LNCAP (cell line): Measurements from ENCODE around the gene VASH1.

Experiments
- TF ChIP-seq, protein P1 (sequence below): fragments of 450-650 bp; IDR thresholded peaks from 2 replicates; pipeline ENCODE4 v1.5.1; 2017; ENCODE audit warnings: mild to moderate bottlenecking

Gene VASH1

DNA sequence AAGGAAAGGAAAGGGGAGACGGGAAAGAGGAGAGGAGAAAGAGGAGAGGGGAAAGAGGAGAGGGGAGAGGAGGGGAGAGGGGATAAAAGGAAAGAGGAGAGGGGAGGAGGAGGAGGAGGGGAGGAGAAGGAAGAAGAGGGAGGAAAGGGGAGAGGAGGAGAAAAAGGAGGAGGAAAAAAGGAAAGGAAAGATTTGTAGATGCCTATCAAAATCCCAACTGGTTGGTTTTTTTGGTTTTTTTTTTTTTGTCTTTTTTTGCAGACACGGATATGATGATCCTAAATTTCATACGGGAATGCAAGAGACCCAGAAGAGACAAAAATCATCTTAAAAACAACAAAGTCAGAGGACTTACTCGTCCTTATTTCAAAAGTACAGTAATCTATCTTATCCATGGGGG is 32.1 kb downstream of the VASH1 start:
- TF ChIP-seq, protein P1, sequence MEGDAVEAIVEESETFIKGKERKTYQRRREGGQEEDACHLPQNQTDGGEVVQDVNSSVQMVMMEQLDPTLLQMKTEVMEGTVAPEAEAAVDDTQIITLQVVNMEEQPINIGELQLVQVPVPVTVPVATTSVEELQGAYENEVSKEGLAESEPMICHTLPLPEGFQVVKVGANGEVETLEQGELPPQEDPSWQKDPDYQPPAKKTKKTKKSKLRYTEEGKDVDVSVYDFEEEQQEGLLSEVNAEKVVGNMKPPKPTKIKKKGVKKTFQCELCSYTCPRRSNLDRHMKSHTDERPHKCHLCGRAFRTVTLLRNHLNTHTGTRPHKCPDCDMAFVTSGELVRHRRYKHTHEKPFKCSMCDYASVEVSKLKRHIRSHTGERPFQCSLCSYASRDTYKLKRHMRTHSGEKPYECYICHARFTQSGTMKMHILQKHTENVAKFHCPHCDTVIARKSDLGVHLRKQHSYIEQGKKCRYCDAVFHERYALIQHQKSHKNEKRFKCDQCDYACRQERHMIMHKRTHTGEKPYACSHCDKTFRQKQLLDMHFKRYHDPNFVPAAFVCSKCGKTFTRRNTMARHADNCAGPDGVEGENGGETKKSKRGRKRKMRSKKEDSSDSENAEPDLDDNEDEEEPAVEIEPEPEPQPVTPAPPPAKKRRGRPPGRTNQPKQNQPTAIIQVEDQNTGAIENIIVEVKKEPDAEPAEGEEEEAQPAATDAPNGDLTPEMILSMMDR: no peak

DNA sequence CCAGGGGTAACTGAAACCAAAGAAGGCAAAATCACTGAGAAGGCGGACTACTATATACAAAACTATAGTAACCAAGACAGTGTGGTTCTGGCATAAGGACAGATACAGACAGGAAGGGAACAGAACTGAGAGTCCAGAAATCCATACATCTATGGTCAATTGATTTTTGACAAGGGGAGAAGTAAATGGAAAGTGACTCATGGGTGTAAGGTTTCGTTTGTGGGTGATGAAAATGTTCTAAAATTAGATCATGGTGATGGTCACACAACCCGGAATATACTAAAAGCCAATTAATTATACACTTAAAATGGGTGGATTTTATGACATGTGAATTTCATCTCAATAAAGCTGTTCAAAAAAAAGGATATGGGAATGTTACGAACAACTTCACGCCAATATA is 32.7 kb downstream of the VASH1 start:
- TF ChIP-seq, protein P1: no peak

DNA sequence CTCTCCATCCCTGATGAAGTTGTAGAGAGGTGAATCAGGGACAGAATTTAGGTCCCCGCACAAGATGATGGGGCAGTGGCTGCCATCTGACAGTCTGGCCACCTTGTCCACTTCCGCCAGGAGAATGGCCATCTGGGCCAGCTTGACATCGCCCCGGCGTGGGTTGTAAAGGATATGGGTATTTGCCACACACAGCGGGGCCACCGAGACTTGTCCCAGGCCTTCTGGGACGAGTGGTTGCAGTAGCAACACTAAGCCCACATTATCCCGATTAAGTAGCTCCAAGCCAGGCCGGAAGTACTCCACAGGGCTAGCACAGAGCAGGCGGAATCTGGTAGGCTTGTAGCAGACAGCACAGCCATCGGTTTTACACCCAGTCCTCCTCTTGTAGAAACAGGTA is 45.2 kb downstream of the VASH1 start:
- TF ChIP-seq, protein P1: no peak

DNA sequence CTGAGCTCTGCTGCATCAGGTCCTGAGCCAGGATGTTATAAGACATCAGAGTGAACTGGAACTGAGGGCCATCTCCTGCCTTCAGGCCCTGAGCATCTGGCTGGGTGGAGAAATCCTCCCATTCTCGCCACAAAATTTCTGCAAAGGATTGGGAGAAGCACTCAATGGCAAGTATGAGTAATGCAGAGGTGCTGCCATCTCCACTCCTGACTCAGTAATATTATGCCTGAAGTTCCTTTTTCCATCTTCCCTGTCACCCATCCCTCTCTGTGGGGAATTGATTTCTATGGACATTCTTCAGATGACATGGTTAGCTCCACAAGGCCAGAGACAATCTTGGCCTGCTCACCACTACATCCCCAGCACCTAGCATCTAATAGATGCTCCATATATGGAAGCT is 46.7 kb downstream of the VASH1 start:
- TF ChIP-seq, protein P1: no peak

DNA sequence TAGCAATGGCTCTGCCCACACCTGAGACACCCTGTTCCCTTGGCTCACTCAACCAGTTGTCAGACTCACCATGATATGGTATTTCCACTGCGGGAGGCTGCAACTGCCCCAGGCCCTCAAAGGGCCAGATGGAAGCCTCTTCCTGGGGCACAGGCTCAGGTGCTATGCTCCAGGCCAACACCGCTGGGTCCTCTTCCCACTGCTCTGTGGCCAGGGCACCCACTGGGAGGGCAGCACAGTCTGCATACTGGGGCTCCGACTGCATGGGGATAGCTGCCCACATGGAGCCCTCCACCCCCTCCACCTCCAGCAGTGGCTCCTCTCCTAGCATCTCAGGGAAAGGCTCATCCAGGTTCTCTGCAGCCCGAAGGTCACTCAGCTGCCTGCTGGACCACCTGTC is 47.7 kb downstream of the VASH1 start:
- TF ChIP-seq, protein P1: no peak

DNA sequence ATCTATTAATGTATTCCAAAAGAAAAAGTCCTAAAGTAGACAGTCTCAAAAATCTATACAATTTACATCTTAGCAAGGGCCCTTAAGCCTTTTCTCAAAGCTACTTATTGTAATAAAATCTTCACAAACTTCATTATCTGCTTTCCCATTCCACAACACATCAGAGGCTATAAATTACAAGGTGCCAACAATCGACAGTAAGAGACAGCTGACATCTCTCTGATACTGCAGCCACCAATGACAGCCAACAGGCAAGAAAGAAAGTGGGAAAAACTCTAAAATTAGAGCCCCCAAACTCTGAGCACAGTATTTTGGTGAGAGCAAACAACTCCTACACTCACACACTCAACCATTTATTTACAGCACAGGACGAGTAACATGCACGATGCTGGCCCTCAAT is 49.3 kb downstream of the VASH1 start:
- TF ChIP-seq, protein P1: no peak

DNA sequence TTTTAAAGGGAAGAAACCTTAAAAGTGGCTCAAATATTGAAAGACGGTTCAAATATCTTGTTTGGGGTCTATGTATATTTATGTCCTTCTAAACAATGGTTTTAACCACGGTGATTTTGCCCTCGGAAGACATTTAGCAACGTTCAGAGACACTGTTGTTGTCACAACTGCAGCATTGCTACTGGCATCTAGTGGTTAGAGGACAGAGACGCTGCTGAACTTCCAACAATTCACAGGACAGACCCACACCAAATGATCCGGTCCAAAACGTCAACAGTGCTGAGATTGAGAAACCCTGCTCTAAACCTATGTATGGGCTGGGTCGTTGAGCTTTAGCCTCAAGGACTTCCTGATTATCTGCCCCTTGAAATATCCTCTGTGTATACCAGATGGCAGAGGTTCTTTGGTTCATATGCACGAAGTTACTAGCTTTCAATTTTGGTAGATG is 49.7 kb downstream of the VASH1 start:
- TF ChIP-seq, protein P1: peak; percentile 57

DNA sequence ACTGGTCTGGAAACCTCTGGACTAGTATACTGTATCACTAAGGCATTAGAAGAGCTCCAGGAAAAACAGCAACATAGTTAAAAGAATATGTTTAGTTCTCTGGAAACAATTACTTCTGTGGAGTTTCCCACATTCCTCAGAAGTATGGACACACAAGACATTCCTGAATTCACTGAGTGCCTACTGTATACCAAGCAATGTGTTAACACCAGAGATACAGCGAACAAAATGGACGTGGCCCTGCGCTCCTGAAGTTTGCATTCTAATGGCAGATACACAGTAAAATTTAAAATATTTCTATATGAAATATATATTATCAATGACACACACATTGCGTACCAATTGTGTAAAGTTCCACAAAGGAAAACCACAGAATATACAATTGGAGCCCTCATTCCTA is 50.3 kb downstream of the VASH1 start:
- TF ChIP-seq, protein P1: no peak
